Left lung (tissue), 10 donors: ENCODE data around the gene TLCD3B. TPM values are rescaled to one million over a fixed set of nuclear protein-coding genes. Genes with fewer than 3 reads are reported as not detected.
A peak's percentile ranks its signal among the peaks of the same experiment; 100 is the strongest.

Source experiments
- ATAC-seq: fragments of 200-7000 bp; cut with Tn5 transposase; one replicate; pipeline ENCODE4 v1.9.1; 2020; ENCODE audit warnings: moderate library complexity
- DNase-seq, 4 donors: peaks; one replicate each; pipeline ENCODE4 v3.0.0-alpha.2; 2013 to 2020
- H3K27ac ChIP-seq, 2 donors: fragments of 200-600 bp; sonication (generic) in 1 of 2; one replicate each; pipeline versions ENCODE4 v1.5.0 to v1.8.0; 2020 to 2021
- H3K27me3 ChIP-seq, 2 donors: fragments of 200-600 bp; sonication (generic) in 1 of 2; one replicate each; pipeline versions ENCODE4 v1.5.0 to v1.8.0; 2020 to 2021
- H3K36me3 ChIP-seq, 2 donors: fragments of 200-600 bp; sonication (generic) in 1 of 2; one replicate each; pipeline versions ENCODE4 v1.5.0 to v1.8.0; 2020 to 2021
- H3K4me1 ChIP-seq, 2 donors: fragments of 200-600 bp; one replicate each; pipeline ENCODE4 v1.8.0; 2021
- H3K4me3 ChIP-seq, 2 donors: fragments of 200-600 bp; sonication (generic) in 1 of 2; one replicate each; pipeline versions ENCODE4 v1.5.0 to v1.8.0; 2020 to 2021; ENCODE audit warnings: mild to moderate bottlenecking in 1 of 2
- H3K9me3 ChIP-seq, 2 donors: fragments of 200-600 bp; sonication (generic) in 1 of 2; one replicate each; pipeline versions ENCODE4 v1.5.0 to v1.8.0; 2020 to 2021
- CTCF ChIP-seq, 2 donors: fragments of 200-600 bp; sonication (generic) in 1 of 2; IDR thresholded peaks; one replicate each; pipeline versions ENCODE4 v1.5.0 to v1.8.0; 2021; ENCODE audit warnings: antibody characterized with exemption in 2 of 2
- intact Hi-C, 2 donors: fragments of 100-400 bp; cut with DNase I; formaldehyde crosslinking; loops; one replicate each; pipeline versions ENCODE4 v1.11.2 to v1.14.2; 2022
- polyA plus RNA-seq, 6 donors: library from polyadenylated mRNA; unstranded; fragments of 120-200 nt; gene quantifications; one replicate each; pipeline ENCODE4 v1.2.1, GENCODE V29; 2013; ENCODE audit not compliant: insufficient read length in 6 of 6
- total RNA-seq, 2 donors: library from RNA; stranded (reverse); fragmentation: NEBNext Ultra II Directional; extraction: Animal tissue kit (Norgen Biotek cat#: 25700); gene quantifications; one replicate each; pipeline ENCODE4 v1.2.1, GENCODE V29; 2021
- donor health status: DM: no; HTN: yes; CAD: no.
- donor health status: DM: no; HTN: no; CAD: no.

The TLCD3B gene
- total and polyA plus RNA-seq, 8 donors, result 0.28 to 1.4 (median 0.85) TPM; not detected in 1

GRCh38 chr16:30063278-30063892 lies 32.3 kb upstream of the TLCD3B start:
- Histone ChIP-seq H3K9me3 (no peaks in the 10 kb centered on the region), H3K4me3 (peak overlapping the region; percentile 55 to 98), H3K36me3 (peaks cover 0 to 19% of the 10 kb centered on the region in 2 donors), H3K4me1 (peaks cover 26 to 41% of the 10 kb centered on the region in 2 donors), H3K27ac (peak overlapping the region; percentile 98 to 99), H3K27me3 (no peaks in the 10 kb centered on the region)
- DNase-seq (peak in 1 of 4 donors; percentile 15), ATAC-seq (no peak)
- intact Hi-C loops, result no loop called here
- no peak for TF ChIP-seq CTCF (IDR thresholded peaks at IDR 0.05)

- ATAC-seq (no peak), DNase-seq (peak in 1 of 4 donors; percentile 13)
- Histone ChIP-seq H3K4me3 (no peak overlapping the region), H3K36me3 (no peaks in the 10 kb centered on the region), H3K4me1 (peaks cover 13 to 20% of the 10 kb centered on the region in 2 donors), H3K9me3 (no peaks in the 10 kb centered on the region), H3K27ac (no peak overlapping the region), H3K27me3 (no peaks in the 10 kb centered on the region)
- no peak for TF ChIP-seq CTCF (IDR thresholded peaks at IDR 0.05)
- intact Hi-C loops, result no loop called here
Measured at GRCh38 chr16:30060836-30061554, 29.9 kb upstream of the TLCD3B start.

- DNase-seq (peak in 1 of 4 donors; percentile 43), ATAC-seq (no peak)
- no peaks in the 10 kb centered on the region for H3K9me3 ChIP-seq
- no peaks in the 10 kb centered on the region for H3K27me3 ChIP-seq
- peak overlapping the region in 1 of 2 donors; percentile 19 for H3K27ac ChIP-seq
- no peak overlapping the region for H3K4me3 ChIP-seq
- peaks cover 13 to 20% of the 10 kb centered on the region in 2 donors for H3K4me1 ChIP-seq
- no peak for TF ChIP-seq CTCF (IDR thresholded peaks at IDR 0.05)
- intact Hi-C loops, result no loop called here
- H3K36me3 ChIP-seq, result no peaks in the 10 kb centered on the region
Measured at GRCh38 chr16:30060346-30060745, 29.3 kb upstream of the TLCD3B start.

- Histone ChIP-seq H3K36me3 (no peaks in the 10 kb centered on the region), H3K9me3 (no peaks in the 10 kb centered on the region), H3K4me3 (no peak overlapping the region), H3K27ac (no peak overlapping the region), H3K27me3 (no peaks in the 10 kb centered on the region), H3K4me1 (peaks cover 11 to 30% of the 10 kb centered on the region in 2 donors)
- DNase-seq (peak in 2 of 4 donors; percentile 41 to 82), ATAC-seq (peak; percentile 49)
- intact Hi-C loops, result no loop called here
- peak in 1 of 2 donors; percentile 37 for TF ChIP-seq CTCF (IDR thresholded peaks at IDR 0.05)
Measured at GRCh38 chr16:30054959-30055553, 24.0 kb upstream of the TLCD3B start.

GRCh38 chr16:30054451-30054850 lies 23.4 kb upstream of the TLCD3B start:
- Histone ChIP-seq H3K36me3 (no peaks in the 10 kb centered on the region), H3K27me3 (no peaks in the 10 kb centered on the region), H3K9me3 (no peaks in the 10 kb centered on the region), H3K4me1 (peaks cover 11 to 30% of the 10 kb centered on the region in 2 donors), H3K4me3 (no peak overlapping the region), H3K27ac (no peak overlapping the region)
- ATAC-seq, result no peak
- intact Hi-C loops, result no loop called here
- no peak for TF ChIP-seq CTCF (IDR thresholded peaks at IDR 0.05)
- DNase-seq, result no peak
